GM21528 (cell line): ENCODE measurements around the gene FAM120AOS.

Source experiments
- ATAC-seq: cut with Tn5 transposase; IDR thresholded peaks from one replicate; pipeline ENCODE4 v1.9.1; 2021; ENCODE audit warnings: mild to moderate bottlenecking, moderate library complexity; ENCODE audit not compliant: unreplicated experiment, low FRiP score

FAM120AOS gene

DNA sequence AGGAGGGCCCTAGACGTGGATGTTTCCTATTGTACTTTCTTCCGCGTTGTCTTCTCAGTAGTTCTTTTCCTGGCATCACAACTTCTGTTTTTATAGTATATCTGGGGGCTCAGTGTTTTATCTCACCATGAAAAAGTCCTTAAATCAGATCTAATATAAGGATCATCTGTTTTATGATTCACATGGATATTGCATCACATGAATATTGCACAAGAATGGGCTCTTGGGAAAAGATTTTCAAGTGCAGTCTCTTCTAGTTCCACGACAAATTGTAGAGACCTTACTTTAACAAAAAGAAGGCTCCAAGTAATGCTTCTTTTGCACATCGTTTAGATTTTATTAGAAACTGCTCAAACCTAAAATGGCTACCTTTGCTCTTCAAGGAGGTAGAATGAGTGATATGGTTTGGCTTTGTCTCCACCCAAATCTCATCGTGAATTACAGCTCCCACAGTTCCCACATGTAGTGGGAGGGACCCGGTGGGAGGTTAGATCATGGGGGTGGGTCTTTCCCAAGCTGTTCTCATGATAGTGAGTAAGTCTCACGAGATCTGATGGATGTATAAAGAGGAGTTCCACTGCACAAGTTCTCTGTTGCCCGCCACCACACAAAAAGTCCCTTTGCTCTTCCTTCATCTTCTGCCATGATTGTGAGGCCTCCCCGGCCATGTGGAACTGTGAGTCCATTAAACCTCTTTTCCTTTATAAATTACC lies 55.6 kb downstream of the FAM120AOS start:
- no peak for ATAC-seq
